ENCODE measurements around the gene STX1B. TPM values are rescaled to one million over a fixed set of nuclear protein-coding genes. Genes with fewer than 3 reads are reported as not detected.

Gene STX1B
- polyA plus RNA-seq, 3 donors: 1.7 TPM; not detected in 2

- Histone ChIP-seq H3K4me3 (replicated peaks in 1 of 3; ENCODE audit: low read depth in 2 of 3, low read length in 3 of 3) (no peak overlapping the region), H3K27ac (ENCODE audit: low read depth in 1 of 2, low read length in 2 of 2) (no peak overlapping the region), H3K79me2 (ENCODE audit: insufficient read depth, low read length) (no peaks in the 10 kb centered on the region), H3K4me1 (ENCODE audit: control insufficient read depth in 1 of 2, insufficient read depth in 2 of 2, low read length in 2 of 2) (no peaks in the 10 kb centered on the region), H4K20me1 (ENCODE audit: insufficient read depth, low read length) (peaks cover 13% of the 10 kb centered on the region), H3K36me3 (replicated peaks in 1 of 2; ENCODE audit: control insufficient read depth in 1 of 2, insufficient read depth in 2 of 2, low read length in 2 of 2) (peaks cover 84 to 88% of the 10 kb centered on the region in 2 donors), H3K27me3 (ENCODE audit: control insufficient read depth in 2 of 2, insufficient read depth in 2 of 2, low read length in 2 of 2) (no peaks in the 10 kb centered on the region), H3K4me2 (replicated peaks; ENCODE audit: extremely low read depth, low read length, poor library complexity, severe bottlenecking) (no peak overlapping the region), H2AFZ (ENCODE audit: insufficient read depth, low read depth, low read length, poor library complexity, severe bottlenecking) (no peak overlapping the region), H3K9ac (ENCODE audit: insufficient read depth, low read length, poor library complexity, severe bottlenecking) (no peak overlapping the region), H3K9me3 (replicated peaks in 1 of 2; ENCODE audit: control insufficient read depth in 1 of 2, insufficient read depth in 1 of 2, low read length in 2 of 2) (no peaks in the 10 kb centered on the region)
- DNase-seq: no peak
- Mint-ChIP-seq H3K4me3 (no peak overlapping the region), H3K4me1 (peaks cover 4% of the 10 kb centered on the region), H3K27ac (peak overlapping the region in 2 of 7 donors; percentile 37 to 70), H3K36me3 (peaks cover 80 to 95% of the 10 kb centered on the region in 2 donors), H3K27me3 (ENCODE audit: low read depth in 3 of 3) (peaks cover 0 to 5% (median 2%) of the 10 kb centered on the region in 3 donors), H3K9me3 (no peaks in the 10 kb centered on the region)
- intact Hi-C loops (cut with micrococcal nuclease): no loop called here
- TF ChIP-seq, protein P1, sequence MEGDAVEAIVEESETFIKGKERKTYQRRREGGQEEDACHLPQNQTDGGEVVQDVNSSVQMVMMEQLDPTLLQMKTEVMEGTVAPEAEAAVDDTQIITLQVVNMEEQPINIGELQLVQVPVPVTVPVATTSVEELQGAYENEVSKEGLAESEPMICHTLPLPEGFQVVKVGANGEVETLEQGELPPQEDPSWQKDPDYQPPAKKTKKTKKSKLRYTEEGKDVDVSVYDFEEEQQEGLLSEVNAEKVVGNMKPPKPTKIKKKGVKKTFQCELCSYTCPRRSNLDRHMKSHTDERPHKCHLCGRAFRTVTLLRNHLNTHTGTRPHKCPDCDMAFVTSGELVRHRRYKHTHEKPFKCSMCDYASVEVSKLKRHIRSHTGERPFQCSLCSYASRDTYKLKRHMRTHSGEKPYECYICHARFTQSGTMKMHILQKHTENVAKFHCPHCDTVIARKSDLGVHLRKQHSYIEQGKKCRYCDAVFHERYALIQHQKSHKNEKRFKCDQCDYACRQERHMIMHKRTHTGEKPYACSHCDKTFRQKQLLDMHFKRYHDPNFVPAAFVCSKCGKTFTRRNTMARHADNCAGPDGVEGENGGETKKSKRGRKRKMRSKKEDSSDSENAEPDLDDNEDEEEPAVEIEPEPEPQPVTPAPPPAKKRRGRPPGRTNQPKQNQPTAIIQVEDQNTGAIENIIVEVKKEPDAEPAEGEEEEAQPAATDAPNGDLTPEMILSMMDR (IDR thresholded peaks at IDR 0.05): no peak
- 96% methylated on average over 16 of the region's 19 CpGs for WGBS (ENCODE audit: insufficient coverage)
Measured at GRCh38 chr16:30969246-30969842, 41.1 kb downstream of the STX1B start.

DNA sequence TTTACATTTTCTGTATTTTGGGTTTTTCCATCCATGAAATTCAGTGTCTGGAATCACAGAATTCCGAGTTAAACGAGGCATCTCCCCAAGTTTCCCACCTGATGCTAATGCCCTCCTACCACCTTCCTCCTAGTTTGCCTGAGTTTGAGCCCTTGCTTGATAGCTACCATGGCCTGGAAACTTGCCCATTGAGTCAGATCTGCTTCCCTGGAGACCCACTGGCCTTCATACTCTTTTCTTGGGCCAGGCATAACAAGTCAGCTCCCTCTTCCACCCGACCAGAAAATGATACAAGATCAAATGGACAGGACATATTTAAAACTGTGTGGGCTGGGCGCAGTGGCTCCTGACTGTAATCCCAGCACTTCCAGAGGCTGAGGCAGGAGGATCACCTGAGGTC is 42.6 kb downstream of the STX1B start:
- Histone ChIP-seq H3K27ac (ENCODE audit: low read depth in 1 of 2, low read length in 2 of 2) (no peak overlapping the region), H3K27me3 (ENCODE audit: control insufficient read depth in 2 of 2, insufficient read depth in 2 of 2, low read length in 2 of 2) (no peaks in the 10 kb centered on the region), H3K4me3 (replicated peaks in 1 of 3; ENCODE audit: low read depth in 2 of 3, low read length in 3 of 3) (no peak overlapping the region), H3K9ac (ENCODE audit: insufficient read depth, low read length, poor library complexity, severe bottlenecking) (no peak overlapping the region), H3K79me2 (ENCODE audit: insufficient read depth, low read length) (no peaks in the 10 kb centered on the region), H2AFZ (ENCODE audit: insufficient read depth, low read depth, low read length, poor library complexity, severe bottlenecking) (no peak overlapping the region), H3K4me2 (replicated peaks; ENCODE audit: extremely low read depth, low read length, poor library complexity, severe bottlenecking) (no peak overlapping the region), H3K36me3 (replicated peaks in 1 of 2; ENCODE audit: control insufficient read depth in 1 of 2, insufficient read depth in 2 of 2, low read length in 2 of 2) (peaks cover 86 to 89% of the 10 kb centered on the region in 2 donors), H3K4me1 (ENCODE audit: control insufficient read depth in 1 of 2, insufficient read depth in 2 of 2, low read length in 2 of 2) (no peaks in the 10 kb centered on the region), H4K20me1 (ENCODE audit: insufficient read depth, low read length) (peaks cover 13% of the 10 kb centered on the region), H3K9me3 (replicated peaks in 1 of 2; ENCODE audit: control insufficient read depth in 1 of 2, insufficient read depth in 1 of 2, low read length in 2 of 2) (no peaks in the 10 kb centered on the region)
- Mint-ChIP-seq H3K9me3 (no peaks in the 10 kb centered on the region), H3K27ac (peak overlapping the region in 3 of 7 donors; percentile 1 to 38 (median 4)), H3K4me3 (no peak overlapping the region), H3K36me3 (peaks cover 77 to 95% of the 10 kb centered on the region in 2 donors), H3K4me1 (peaks cover 4% of the 10 kb centered on the region), H3K27me3 (ENCODE audit: low read depth in 3 of 3) (peaks cover 0 to 8% (median 2%) of the 10 kb centered on the region in 3 donors)
- intact Hi-C loops (cut with micrococcal nuclease): no loop called here
- DNase-seq: no peak
- TF ChIP-seq, protein P1 (IDR thresholded peaks at IDR 0.05): no peak
- WGBS (ENCODE audit: insufficient coverage): 96% methylated on average over 2 of the region's 4 CpGs

All from CD14-positive monocyte (primary cell).